GM12878 (cell line): ENCODE results near the gene ZNF189.

Experiments used
- CHD2 ChIP-seq: IDR thresholded peaks from 2 replicates; pipeline ENCODE4 v1.6.1; 2011; ENCODE audit warnings: low read depth, low read length, improper control_type of control experiment, borderline replicate concordance
- CTCF ChIP-seq, 3 experiments: IDR thresholded peaks in 2 of 3; conservative IDR thresholded peaks in 1 of 3; 2 replicates each; pipeline ENCODE4 v1.5.1; 2011; ENCODE audit warnings: low read depth in 3 of 3, low read length in 3 of 3, mild to moderate bottlenecking in 3 of 3, control low read depth in 2 of 3, moderate library complexity in 2 of 3, inconsistent platforms in 1 of 3, mixed read lengths in 1 of 3; ENCODE audit not compliant: control insufficient read depth in 2 of 3, insufficient read depth in 1 of 3; ENCODE audit errors: extremely low read depth in 1 of 3
- RAD21 ChIP-seq: IDR thresholded peaks from 2 replicates; pipeline ENCODE4 v1.6.1; 2011; ENCODE audit warnings: mild to moderate bottlenecking, low read depth, low read length, moderate library complexity; ENCODE audit not compliant: insufficient read depth
- TCF7 ChIP-seq: IDR thresholded peaks from 2 replicates; pipeline ENCODE4 v1.6.1; 2014; ENCODE audit warnings: antibody characterized with exemption, borderline replicate concordance
- ZBTB40 ChIP-seq: fragments of 450-650 bp; IDR thresholded peaks from 2 replicates; pipeline ENCODE4 v1.6.1; 2016; ENCODE audit warnings: mild to moderate bottlenecking, moderate library complexity, borderline replicate concordance
- ZNF274 ChIP-seq: IDR thresholded peaks from one replicate; pipeline ENCODE4 v1.8.0; 2011; ENCODE audit not compliant: insufficient read length, insufficient read depth

DNA sequence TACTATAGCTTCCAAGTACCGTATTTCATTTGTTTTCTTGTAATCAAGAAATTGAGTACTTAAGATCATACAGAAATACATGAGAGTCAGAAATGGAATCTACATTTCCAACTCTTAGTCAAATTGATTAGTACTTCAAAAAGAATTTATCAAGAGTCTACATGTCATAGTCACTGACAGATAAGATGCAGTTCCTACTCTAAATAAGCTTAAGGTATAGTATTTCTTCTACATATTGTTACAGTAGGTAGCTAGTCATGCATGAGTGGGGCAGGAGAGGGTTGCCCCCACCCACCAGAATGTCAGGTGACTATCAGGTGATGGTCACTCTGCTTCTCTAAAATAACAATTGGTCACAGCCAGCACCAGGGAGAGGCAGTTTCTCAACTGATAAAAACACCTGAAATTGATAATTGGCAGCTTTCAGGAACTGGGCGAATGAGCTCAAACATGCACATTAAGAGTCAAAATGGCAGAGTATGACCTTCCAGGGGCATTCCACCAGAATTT is 16.8 kb upstream of the ZNF189 start:
- TF ChIP-seq RAD21 (no peak), ZBTB40 (no peak), TCF7 (no peak), CTCF (IDR thresholded peaks at IDR 0.05 in 2 of 3, conservative IDR thresholded peaks at IDR 0.05 in 1 of 3; ENCODE audit: control insufficient read depth in 2 of 3, extremely low read depth in 1 of 3, insufficient read depth in 1 of 3, low read depth in 3 of 3, low read length in 3 of 3) (no peak), ZNF274 (no peak), CHD2 (no peak)
